ENCODE measurements around the gene ZNF768. TPM values are rescaled to one million over a fixed set of nuclear protein-coding genes. Genes with fewer than 3 reads are reported as not detected.

Gene ZNF768
- total and polyA plus RNA-seq, 2 of the 13 experiments (the other 11 are each of a cell fraction or from before 2014, with no cell fraction given), result 26.7 to 34.4 TPM

GRCh38 chr16:30557957-30558788 is 31.8 kb upstream of the ZNF768 start, which contains the start of gene ZNF764 (continued):
- 0 out of 2 replicates have a peak, but pooled peaks have one; percentile 18 for TF ChIP-seq PRDM10 (CRISPR knock-in tag; IDR thresholded peaks at IDR 0.05; ENCODE audit: low read depth)
- peak; percentile 44; the same call in 1 of the 2 replicates for TF ChIP-seq SIX1 (CRISPR knock-in tag; IDR thresholded peaks at IDR 0.05; ENCODE audit: borderline replicate concordance)
- no peak for TF ChIP-seq TCF12 (IDR thresholded peaks at IDR 0.05)
- TF ChIP-seq TCF12 (CRISPR knock-in tag; IDR thresholded peaks at IDR 0.05), result peak; percentile 92
- TF ChIP-seq MAX (IDR thresholded peaks at IDR 0.05), result peak; percentile 72
- TF ChIP-seq JUN (CRISPR knock-in tag; IDR thresholded peaks at IDR 0.05), result peak; percentile 28; the same call in 1 of the 2 replicates
- no peak; the same call in 1 of the 2 replicates for TF ChIP-seq TP53 (CRISPR knock-in tag; conservative IDR thresholded peaks at IDR 0.05)
- TF ChIP-seq KLF13 (CRISPR knock-in tag; IDR thresholded peaks at IDR 0.05), result no peak
- TF ChIP-seq ZIK1 (CRISPR knock-in tag; IDR thresholded peaks at IDR 0.05; ENCODE audit: borderline replicate concordance, low read depth), result peak; percentile 29
- TF ChIP-seq ZNF260 (CRISPR knock-in tag; IDR thresholded peaks at IDR 0.05; ENCODE audit: borderline replicate concordance, low read depth), result no peak
- TF ChIP-seq USF2 (IDR thresholded peaks at IDR 0.05; ENCODE audit: low read depth, low read length), result no peak
- TF ChIP-seq USF2 (CRISPR knock-in tag; IDR thresholded peaks at IDR 0.05; ENCODE audit: borderline replicate concordance), result peak; percentile 55; the same call in 1 of the 2 replicates
- peak; percentile 22; the same call in 1 of the 2 replicates for TF ChIP-seq ZNF205 (CRISPR knock-in tag; IDR thresholded peaks at IDR 0.05)
- TF ChIP-seq ZNF577 (CRISPR knock-in tag; IDR thresholded peaks at IDR 0.05; ENCODE audit: borderline replicate concordance, low read depth), result no peak
- TF ChIP-seq HHEX (CRISPR knock-in tag; IDR thresholded peaks at IDR 0.05), result 0 out of 2 replicates have a peak, but pooled peaks have one; percentile 14
- TF ChIP-seq JUNB (CRISPR knock-in tag; IDR thresholded peaks at IDR 0.05; ENCODE audit: borderline replicate concordance), result no peak
- peak; percentile 19 to 98 for TF ChIP-seq HMGXB4 (CRISPR knock-in tag; IDR thresholded peaks at IDR 0.05; ENCODE audit: borderline replicate concordance in 1 of 2, low read depth in 1 of 2)

Measured in HepG2 (cell line).